CD14-positive monocyte (primary cell): ENCODE data around the gene TTBK1. TPM values are rescaled to one million over a fixed set of nuclear protein-coding genes. Genes with fewer than 3 reads are reported as not detected.

ENCODE experiments used
- DNase-seq, 3 donors: peaks; one replicate each; pipeline ENCODE4 v3.0.0-alpha.2; 2011 to 2022
- H2AFZ ChIP-seq: 2 replicates; pipeline ENCODE4 v1.6.0; 2012; ENCODE audit warnings: mild to moderate bottlenecking, low read depth, low read length, inconsistent platforms; ENCODE audit not compliant: insufficient read depth, poor library complexity, severe bottlenecking
- H3K27ac ChIP-seq, 2 donors: 1 replicate in 1 of 2; 2 replicates in 1 of 2; pipeline ENCODE4 v1.5.1; 2012 to 2013; ENCODE audit warnings: low read length in 2 of 2, control low read depth in 1 of 2, inconsistent platforms in 1 of 2, low read depth in 1 of 2, mild to moderate bottlenecking in 1 of 2
- H3K27me3 ChIP-seq, 2 donors: one replicate each; pipeline versions ENCODE4 v1.6.0 to v1.6.1; 2011 to 2013; ENCODE audit warnings: low read length in 2 of 2; ENCODE audit not compliant: control insufficient read depth in 2 of 2, insufficient read depth in 2 of 2
- H3K36me3 ChIP-seq, 2 donors: replicated peaks in 1 of 2; 1 replicate in 1 of 2; 2 replicates in 1 of 2; pipeline versions ENCODE4 v1.5.1 to v1.6.1; 2012 to 2013; ENCODE audit warnings: low read length in 2 of 2, control low read depth in 1 of 2, inconsistent platforms in 1 of 2, mild to moderate bottlenecking in 1 of 2; ENCODE audit not compliant: insufficient read depth in 2 of 2, control insufficient read depth in 1 of 2
- H3K4me1 ChIP-seq, 2 donors: 1 replicate in 1 of 2; 2 replicates in 1 of 2; pipeline versions ENCODE4 v1.5.1 to v1.6.1; 2012 to 2013; ENCODE audit warnings: low read length in 2 of 2, control low read depth in 1 of 2, inconsistent platforms in 1 of 2, mild to moderate bottlenecking in 1 of 2, moderate library complexity in 1 of 2; ENCODE audit not compliant: insufficient read depth in 2 of 2, control insufficient read depth in 1 of 2
- H3K4me2 ChIP-seq: replicated peaks from 2 replicates; pipeline ENCODE3; 2012; ENCODE audit warnings: low read length, moderate library complexity, mild to moderate bottlenecking; ENCODE audit not compliant: poor library complexity, severe bottlenecking; ENCODE audit errors: extremely low read depth
- H3K4me3 ChIP-seq, 3 experiments: fragments of 200-600 bp in 1 of 3; sonication (generic) in 1 of 3; replicated peaks in 1 of 3; 1 replicate in 2 of 3; 2 replicates in 1 of 3; pipeline ENCODE4 v1.5.1; 2011 to 2013; ENCODE audit warnings: low read length in 3 of 3, mild to moderate bottlenecking in 3 of 3, control low read depth in 2 of 3, low read depth in 2 of 3, inconsistent platforms in 1 of 3, moderate library complexity in 1 of 3
- H3K79me2 ChIP-seq: 2 replicates; pipeline ENCODE4 v1.6.0; 2012; ENCODE audit warnings: mild to moderate bottlenecking, control low read depth, inconsistent platforms, low read length, moderate library complexity; ENCODE audit not compliant: insufficient read depth
- H3K9ac ChIP-seq: 2 replicates; pipeline ENCODE4 v1.6.0; 2017; ENCODE audit warnings: low read length, mild to moderate bottlenecking; ENCODE audit not compliant: insufficient read depth, poor library complexity, severe bottlenecking
- H3K9me3 ChIP-seq, 2 donors: replicated peaks in 1 of 2; 1 replicate in 1 of 2; 2 replicates in 1 of 2; pipeline versions ENCODE4 v1.5.1 to v1.6.1; 2012 to 2013; ENCODE audit warnings: low read length in 2 of 2, control low read depth in 1 of 2; ENCODE audit not compliant: control insufficient read depth in 1 of 2, insufficient read depth in 1 of 2
- H4K20me1 ChIP-seq: 2 replicates; pipeline ENCODE4 v1.6.0; 2012; ENCODE audit warnings: mild to moderate bottlenecking, low read length, control low read depth, moderate library complexity; ENCODE audit not compliant: insufficient read depth
- H3K27ac Mint-ChIP-seq, 7 donors: one replicate each; pipeline ENCODE4 v1.8.0; 2020; ENCODE audit warnings: mild to moderate bottlenecking in 7 of 7, mixed read lengths in 7 of 7, moderate library complexity in 6 of 7, inconsistent platforms in 2 of 7
- H3K27me3 Mint-ChIP-seq, 3 donors: one replicate each; pipeline ENCODE4 v1.8.0; 2021 to 2022; ENCODE audit warnings: low read depth in 3 of 3, mild to moderate bottlenecking in 3 of 3, mixed read lengths in 3 of 3, moderate library complexity in 3 of 3, inconsistent platforms in 1 of 3
- H3K36me3 Mint-ChIP-seq, 2 donors: one replicate each; pipeline ENCODE4 v1.8.0; 2020; ENCODE audit warnings: mixed read lengths in 2 of 2, inconsistent platforms in 1 of 2, mild to moderate bottlenecking in 1 of 2
- H3K4me1 Mint-ChIP-seq: one replicate; pipeline ENCODE4 v1.8.0; 2020; ENCODE audit warnings: mild to moderate bottlenecking, mixed read lengths
- H3K4me3 Mint-ChIP-seq, 2 donors: one replicate each; pipeline ENCODE4 v1.8.0; 2020; ENCODE audit warnings: mild to moderate bottlenecking in 2 of 2, mixed read lengths in 2 of 2, moderate library complexity in 1 of 2
- H3K9me3 Mint-ChIP-seq, 7 donors: one replicate each; pipeline ENCODE4 v1.8.0; 2020 to 2022; ENCODE audit warnings: mixed read lengths in 7 of 7, mild to moderate bottlenecking in 6 of 7, moderate library complexity in 6 of 7, inconsistent platforms in 2 of 7
- CTCF ChIP-seq: fragments of 200-600 bp; IDR thresholded peaks from one replicate; pipeline ENCODE4 v1.8.0; 2022; ENCODE audit warnings: antibody characterized with exemption, mild to moderate bottlenecking
- WGBS: methylation state at CpG from one replicate; pipeline ENCODE4 v1.1.5; 2013; ENCODE audit warnings: missing lambda C conversion rate; ENCODE audit not compliant: insufficient coverage; 5-methylcytosine and 5-hydroxymethylcytosine counted together
- intact Hi-C, 2 donors: fragments of 100-400 bp; cut with micrococcal nuclease; formaldehyde crosslinking; loops; one replicate each; pipeline versions ENCODE4 v1.15.0 to v1.15.1; 2023
- polyA plus RNA-seq, 3 donors: library from polyadenylated mRNA; depleted of rRNA in 1 of 3; unstranded in 2 of 3; stranded (reverse) in 1 of 3; fragments of 300-500 nt in 2 of 3; fragments of >200 nt in 1 of 3; fragmentation: Illumina TruSeq in 2 of 3; gene quantifications; 1 replicate in 2 of 3; 2 replicates in 1 of 3; pipeline ENCODE4 v1.2.3, GENCODE V29; 2012 to 2021

TTBK1 gene
- polyA plus RNA-seq, 3 donors, result not detected

GRCh38 chr6:43277643-43278523, 34.6 kb downstream of the TTBK1 start:
- Mint-ChIP-seq H3K27ac (peak overlapping the region in 1 of 7 donors; percentile 35), H3K36me3 (peaks cover 3 to 9% of the 10 kb centered on the region in 2 donors), H3K9me3 (peaks cover 0 to 14% (median 4%) of the 10 kb centered on the region in 7 donors), H3K27me3 (peaks cover 70 to 80% (median 71%) of the 10 kb centered on the region in 3 donors), H3K4me3 (peak overlapping the region in 1 of 2 donors; percentile 60), H3K4me1 (peaks cover 19% of the 10 kb centered on the region)
- DNase-seq, result no peak
- peaks cover 16 to 69% of the 10 kb centered on the region in 2 donors for H3K27me3 ChIP-seq
- no peak overlapping the region for H3K4me2 ChIP-seq
- H3K27ac ChIP-seq, result no peak overlapping the region
- H3K4me3 ChIP-seq, result no peak overlapping the region
- WGBS, result 94% methylated on average over 4 of the region's 13 CpGs
- no peaks in the 10 kb centered on the region for H3K9me3 ChIP-seq
- no peak for TF ChIP-seq CTCF
- no peak overlapping the region for H3K9ac ChIP-seq
- no peaks in the 10 kb centered on the region for H3K79me2 ChIP-seq
- no peak overlapping the region for H2AFZ ChIP-seq
- H4K20me1 ChIP-seq, result no peaks in the 10 kb centered on the region
- H3K4me1 ChIP-seq, result peaks cover 14 to 19% of the 10 kb centered on the region in 2 donors
- no peaks in the 10 kb centered on the region for H3K36me3 ChIP-seq
- intact Hi-C loops, result no loop called here

- Histone ChIP-seq H3K4me3 (no peak overlapping the region), H3K9me3 (no peaks in the 10 kb centered on the region), H3K4me2 (no peak overlapping the region), H3K9ac (no peak overlapping the region), H3K27me3 (peaks cover 14 to 64% of the 10 kb centered on the region in 2 donors), H3K27ac (no peak overlapping the region), H4K20me1 (no peaks in the 10 kb centered on the region), H3K4me1 (peaks cover 14 to 19% of the 10 kb centered on the region in 2 donors), H3K79me2 (no peaks in the 10 kb centered on the region), H3K36me3 (no peaks in the 10 kb centered on the region), H2AFZ (no peak overlapping the region)
- H3K27ac Mint-ChIP-seq, result peak overlapping the region in 1 of 7 donors; percentile 35
- DNase-seq, result no peak
- peaks cover 3 to 9% of the 10 kb centered on the region in 2 donors for H3K36me3 Mint-ChIP-seq
- peaks cover 64 to 78% (median 67%) of the 10 kb centered on the region in 3 donors for H3K27me3 Mint-ChIP-seq
- no CpG with 5 or more reads among the region's 4 CpGs for WGBS
- H3K9me3 Mint-ChIP-seq, result peaks cover 0 to 14% (median 4%) of the 10 kb centered on the region in 7 donors
- no peak for TF ChIP-seq CTCF
- peak overlapping the region in 1 of 2 donors; percentile 23 for H3K4me3 Mint-ChIP-seq
- peaks cover 19% of the 10 kb centered on the region for H3K4me1 Mint-ChIP-seq
- intact Hi-C loops, result no loop called here
Observed at GRCh38 chr6:43278524-43279078, 35.3 kb downstream of the TTBK1 start.
